DMS114 treated with DMSO at 0.1 percent for 48 hours (cell line): ENCODE results near the gene UTP14C.
"Not testable (repeated sequence)": the region's sequence is repeated elsewhere in the genome, so short reads cannot be mapped to it uniquely, and the experiment has no call there.

ENCODE experiments used
- DNase-seq: peaks from one replicate; lab custom pipeline; 2025; ENCODE audit not compliant: unreplicated experiment; lab: John Stamatoyannopoulos, UW

Gene UTP14C

DNA sequence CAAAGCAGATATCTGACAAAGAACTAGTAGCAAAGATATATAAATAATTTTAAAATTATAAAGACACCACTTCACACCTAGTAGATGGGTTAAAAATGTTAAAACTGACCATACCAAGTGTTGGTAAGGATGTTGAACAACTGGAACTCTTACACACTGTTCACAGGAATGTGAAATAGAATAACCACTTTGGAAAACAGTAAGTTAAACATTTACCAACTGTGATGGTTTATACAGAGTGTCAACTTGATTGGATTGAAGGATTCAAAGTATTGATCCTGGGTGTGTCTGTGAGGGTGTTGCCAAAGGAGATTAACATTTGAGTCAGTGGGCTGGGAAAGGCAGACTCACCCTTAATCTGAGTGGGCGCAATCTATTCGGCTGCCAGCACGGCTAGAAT, 19.2 kb downstream of the UTP14C start:
- DNase-seq, result no peak

DNA sequence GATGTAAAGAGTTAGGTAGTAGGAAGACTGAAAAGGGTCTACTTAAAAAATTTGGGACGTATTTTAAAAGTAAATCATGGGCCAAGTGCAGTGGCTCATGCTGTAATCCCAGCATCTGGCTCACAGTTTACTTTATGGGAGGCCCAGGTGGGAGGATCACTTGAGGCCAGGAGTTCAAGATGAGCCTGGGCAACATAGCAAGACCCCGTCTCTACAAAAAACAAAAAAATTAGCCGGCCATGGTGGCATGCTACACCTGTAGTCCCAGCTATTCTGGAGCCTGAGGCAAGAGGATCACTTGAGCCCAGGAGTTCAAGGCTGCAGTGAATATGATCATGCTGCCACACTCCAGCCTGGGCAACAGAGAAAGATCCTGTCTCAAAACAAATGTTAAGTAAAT, 23.0 kb downstream of the UTP14C start:
- DNase-seq, result no peak

DNA sequence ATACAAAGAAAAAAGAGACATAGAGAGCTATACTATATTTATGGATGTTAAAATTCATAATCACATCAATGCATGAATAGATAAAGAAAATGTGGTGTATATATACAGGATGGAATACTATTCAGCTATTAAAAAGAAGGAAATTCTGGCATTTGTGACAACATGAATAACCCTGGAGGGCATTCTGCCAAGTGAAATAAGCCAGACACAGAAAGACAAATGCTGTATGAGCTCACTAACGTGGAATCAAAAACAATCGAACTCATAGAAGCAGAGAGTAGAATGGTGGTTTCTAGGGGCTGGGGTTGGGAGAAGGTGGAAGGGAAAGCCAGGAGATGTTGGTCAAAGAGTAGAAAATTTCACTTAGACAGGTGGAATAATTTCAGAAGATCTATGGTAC, 24.0 kb downstream of the UTP14C start:
- DNase-seq, result no peak

DNA sequence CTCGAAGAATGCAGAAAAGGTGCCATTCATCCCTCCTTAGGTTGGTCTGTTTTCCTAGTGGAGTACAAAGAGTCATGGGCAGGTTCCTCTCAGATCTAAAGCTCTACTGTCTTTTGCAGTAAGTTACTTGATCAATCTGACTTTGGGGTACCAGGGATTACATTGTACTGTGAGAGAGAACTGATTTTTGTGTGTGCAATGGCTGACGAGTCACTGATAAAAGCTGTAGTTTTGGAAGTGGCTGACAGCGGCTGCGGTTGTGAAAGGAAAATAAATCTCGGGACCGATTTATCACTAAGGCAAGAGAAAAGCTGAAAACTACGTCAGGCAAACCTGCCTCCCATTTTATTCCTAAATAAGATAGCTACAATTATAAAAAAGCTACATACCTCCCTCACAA, 26.9 kb downstream of the UTP14C start:
- DNase-seq, result no peak

DNA sequence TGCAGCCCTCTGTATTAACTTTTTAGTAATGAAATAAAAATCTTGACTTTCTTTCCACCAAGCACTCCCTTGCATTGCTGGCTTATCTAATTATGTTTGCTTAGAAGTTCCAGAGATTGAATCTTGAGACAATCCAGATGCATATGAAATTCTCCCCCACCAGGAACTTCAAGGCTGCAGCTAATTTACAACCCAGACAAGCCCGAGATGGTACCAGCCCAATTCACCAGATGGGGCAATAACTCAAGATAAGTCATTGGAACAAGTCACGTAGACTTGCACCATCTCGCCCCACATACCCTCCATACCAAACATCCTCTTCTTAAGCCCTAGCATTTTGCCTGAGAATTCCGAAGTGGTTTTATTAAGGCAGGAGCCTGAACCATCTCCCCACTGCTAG, 29.0 kb downstream of the UTP14C start:
- DNase-seq, result no peak

DNA sequence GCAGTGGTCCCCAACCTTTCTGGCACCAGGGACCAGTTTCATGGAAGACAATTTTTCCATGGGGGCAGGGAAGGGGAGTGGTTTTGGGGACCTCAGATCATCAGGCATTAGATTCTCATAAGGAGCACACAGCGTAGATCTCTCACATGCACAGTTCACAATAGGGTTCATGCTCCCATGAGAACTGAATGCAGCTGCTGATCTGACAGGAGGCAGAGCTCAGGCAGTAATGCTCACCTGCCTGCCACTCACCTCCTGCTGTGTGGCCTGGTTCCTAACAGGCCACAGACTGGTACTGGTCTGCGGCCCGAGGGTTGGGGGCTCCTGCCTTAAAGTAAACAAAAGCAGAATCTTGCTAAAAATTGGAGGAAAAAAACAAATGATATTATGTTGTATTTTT, 36.6 kb downstream of the UTP14C start:
- DNase-seq, result not testable (repeated sequence)

DNA sequence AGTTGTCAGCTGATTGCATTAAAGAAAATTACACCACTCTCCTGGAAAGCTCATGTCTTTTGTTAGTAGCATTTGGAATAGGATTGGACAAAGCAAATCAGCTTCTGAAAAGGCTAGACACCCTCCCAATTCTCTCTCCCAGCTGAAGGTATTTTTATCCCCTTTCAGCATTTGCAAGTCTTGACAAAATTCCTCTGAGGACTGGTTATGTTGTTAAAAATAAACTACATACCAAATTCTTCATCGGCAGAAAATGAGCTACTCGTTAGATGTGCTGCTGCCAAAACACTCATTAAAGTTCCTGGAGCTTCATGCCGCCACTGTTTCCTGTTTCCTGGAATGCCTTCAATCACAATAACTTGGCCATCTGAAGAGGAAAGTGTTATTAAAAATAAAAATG, 37.1 kb downstream of the UTP14C start:
- no peak for DNase-seq

DNA sequence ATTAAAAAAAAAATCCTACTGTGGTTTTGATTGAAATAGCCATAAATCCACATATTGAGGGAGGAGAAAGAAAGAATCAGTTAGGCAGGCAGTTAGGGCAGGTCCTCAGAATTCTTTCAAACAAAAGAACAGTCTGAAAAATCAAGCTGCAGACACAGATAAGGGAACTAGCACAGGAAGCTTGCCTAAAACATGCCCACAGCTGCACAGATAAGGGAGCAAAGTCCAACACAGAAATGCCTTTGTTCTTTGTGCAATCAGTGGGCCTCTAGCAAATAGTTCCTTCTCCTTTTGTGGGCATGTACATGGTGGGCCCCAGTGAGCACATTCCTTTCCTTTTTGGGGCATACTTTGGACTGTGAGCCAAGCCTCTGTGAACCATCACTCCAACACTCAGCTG, 42.7 kb downstream of the UTP14C start:
- DNase-seq, result no peak

DNA sequence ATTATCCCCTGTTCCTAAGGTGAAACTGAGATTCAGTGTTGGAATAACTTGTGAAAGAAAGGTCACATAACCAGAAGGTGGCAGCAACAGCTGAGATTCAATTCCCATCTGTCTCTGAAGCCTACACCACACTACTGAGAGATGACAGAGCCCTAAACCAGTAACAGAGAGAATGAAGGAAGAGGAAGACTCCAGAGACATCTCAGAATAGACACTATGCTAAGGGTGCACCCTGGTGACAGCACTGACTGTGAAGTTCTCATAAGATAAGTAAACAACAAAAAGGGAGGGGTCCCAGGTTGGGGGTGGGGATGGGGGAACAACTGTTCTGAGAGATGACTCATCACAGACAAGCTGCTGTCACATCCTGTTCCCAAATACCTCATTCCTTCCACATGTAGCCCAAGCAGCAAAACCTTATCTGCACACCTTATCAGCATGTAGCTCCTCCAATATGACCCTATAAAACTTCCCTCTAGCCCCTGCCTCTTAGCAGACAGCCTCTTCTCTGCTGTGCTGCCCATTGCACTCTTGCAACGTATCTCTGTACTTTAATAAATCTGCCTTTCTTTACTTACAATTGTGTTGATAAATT, 46.5 kb downstream of the UTP14C start:
- DNase-seq, result no peak
